DOHH2 (cell line): ENCODE results near the gene PTPRN2.

Source experiments
- H3F3A ChIP-seq: fragments of 200-600 bp; sonication (generic), shearing (Covaris generic); 2 replicates; pipeline ENCODE4 v1.6.0; 2016; ENCODE audit warnings: antibody characterized with exemption, mild to moderate bottlenecking; ENCODE audit not compliant: control insufficient read depth, insufficient read depth
- H3K27ac ChIP-seq: fragments of 200-600 bp; sonication (generic); 2 replicates; pipeline ENCODE4 v1.5.1; 2014; ENCODE audit warnings: low read depth, mild to moderate bottlenecking, low read length, moderate library complexity
- H3K27me3 ChIP-seq: fragments of 200-600 bp; sonication (generic); 2 replicates; pipeline ENCODE4 v1.6.1; 2014; ENCODE audit warnings: mild to moderate bottlenecking, low read length, mixed read lengths; ENCODE audit not compliant: control insufficient read depth
- H3K36me3 ChIP-seq: fragments of 200-600 bp; sonication (generic); 2 replicates; pipeline ENCODE4 v1.6.1; 2014; ENCODE audit warnings: mild to moderate bottlenecking, low read length, moderate library complexity, mixed read lengths; ENCODE audit not compliant: control insufficient read depth
- H3K4me1 ChIP-seq: fragments of 200-600 bp; sonication (generic); 2 replicates; pipeline ENCODE4 v1.6.1; 2014; ENCODE audit warnings: mild to moderate bottlenecking, low read length, mixed read lengths; ENCODE audit not compliant: control insufficient read depth
- H3K4me2 ChIP-seq: fragments of 200-600 bp; sonication (generic); 2 replicates; pipeline ENCODE4 v1.6.0; 2014; ENCODE audit warnings: mild to moderate bottlenecking, low read length, moderate library complexity
- H3K4me3 ChIP-seq: fragments of 200-600 bp; sonication (generic); 2 replicates; pipeline ENCODE4 v1.5.1; 2014; ENCODE audit warnings: mild to moderate bottlenecking, low read length, mixed read lengths
- H3K79me2 ChIP-seq: fragments of 200-600 bp; sonication (generic); 2 replicates; pipeline ENCODE4 v1.6.1; 2014; ENCODE audit warnings: mild to moderate bottlenecking, low read length, mixed read lengths; ENCODE audit not compliant: control insufficient read depth
- H3K9me2 ChIP-seq: fragments of 200-600 bp; sonication (generic); replicated peaks from 2 replicates; pipeline ENCODE4 v1.6.1; 2014; ENCODE audit warnings: mild to moderate bottlenecking, low read length, mixed read lengths; ENCODE audit not compliant: control insufficient read depth
- H3K9me3 ChIP-seq: fragments of 200-600 bp; sonication (generic); 2 replicates; pipeline ENCODE4 v1.6.1; 2014; ENCODE audit warnings: antibody characterized with exemption, low read length, mixed read lengths; ENCODE audit not compliant: control insufficient read depth, insufficient read depth
- H4K20me1 ChIP-seq: fragments of 200-600 bp; sonication (generic); 2 replicates; pipeline ENCODE4 v1.6.0; 2014; ENCODE audit warnings: low read depth, mild to moderate bottlenecking, antibody characterized with exemption, low read length, moderate library complexity; ENCODE audit not compliant: control insufficient read depth, insufficient read depth
- CTCF ChIP-seq: fragments of 200-600 bp; sonication (generic); IDR thresholded peaks from one replicate; pipeline ENCODE4 v1.5.1; 2014; ENCODE audit warnings: antibody characterized with exemption, mild to moderate bottlenecking, low read depth, low read length; ENCODE audit not compliant: poor library complexity, severe bottlenecking
- EZH2phosphoT487 ChIP-seq: fragments of 200-600 bp; sonication (generic); IDR thresholded peaks from 2 replicates; pipeline ENCODE4 v1.6.1; 2017; ENCODE audit warnings: borderline replicate concordance, mild to moderate bottlenecking, antibody characterized with exemption, low read length, moderate library complexity, mixed read lengths

The PTPRN2 gene

GRCh38 chr7:157500171-157500960, 1087.3 kb downstream of the PTPRN2 start:
- H3F3A ChIP-seq = no peaks in the 10 kb centered on the region
- no peaks in the 10 kb centered on the region for H3K9me2 ChIP-seq
- no peak for TF ChIP-seq EZH2phosphoT487
- TF ChIP-seq CTCF = no peak
- no peak overlapping the region for H3K27ac ChIP-seq
- no peaks in the 10 kb centered on the region for H4K20me1 ChIP-seq
- H3K9me3 ChIP-seq = no peaks in the 10 kb centered on the region
- H3K36me3 ChIP-seq = no peaks in the 10 kb centered on the region
- H3K4me1 ChIP-seq = no peaks in the 10 kb centered on the region
- H3K27me3 ChIP-seq = peaks cover 3% of the 10 kb centered on the region
- no peaks in the 10 kb centered on the region for H3K79me2 ChIP-seq
- H3K4me3 ChIP-seq = no peak overlapping the region
- H3K4me2 ChIP-seq = no peak overlapping the region

- H3K4me3 ChIP-seq = no peak overlapping the region
- no peak overlapping the region for H3K27ac ChIP-seq
- H3K9me3 ChIP-seq = no peaks in the 10 kb centered on the region
- H3K4me1 ChIP-seq = no peaks in the 10 kb centered on the region
- peaks cover 8% of the 10 kb centered on the region for H3K27me3 ChIP-seq
- H3K4me2 ChIP-seq = no peak overlapping the region
- no peaks in the 10 kb centered on the region for H3K79me2 ChIP-seq
- H3F3A ChIP-seq = no peaks in the 10 kb centered on the region
- H3K9me2 ChIP-seq = no peaks in the 10 kb centered on the region
- H4K20me1 ChIP-seq = no peaks in the 10 kb centered on the region
- TF ChIP-seq CTCF (no peak), EZH2phosphoT487 (no peak)
- H3K36me3 ChIP-seq = no peaks in the 10 kb centered on the region
Measured at GRCh38 chr7:157499835-157500153, 1087.8 kb downstream of the PTPRN2 start.

GRCh38 chr7:157499121-157499834, 1088.3 kb downstream of the PTPRN2 start:
- Histone ChIP-seq H3K9me2 (no peaks in the 10 kb centered on the region), H3K9me3 (no peaks in the 10 kb centered on the region), H3K4me3 (no peak overlapping the region), H3K4me2 (no peak overlapping the region), H3K27ac (no peak overlapping the region), H4K20me1 (no peaks in the 10 kb centered on the region), H3K36me3 (no peaks in the 10 kb centered on the region), H3K4me1 (no peaks in the 10 kb centered on the region), H3K27me3 (peaks cover 13% of the 10 kb centered on the region), H3F3A (no peaks in the 10 kb centered on the region), H3K79me2 (no peaks in the 10 kb centered on the region)
- TF ChIP-seq EZH2phosphoT487 (no peak), CTCF (no peak)
